Loucy (cell line): Measurements from ENCODE around the gene COLEC11.

ENCODE experiments used
- CTCF ChIP-seq: fragments of 200-600 bp; sonication (generic); conservative IDR thresholded peaks from 2 replicates; pipeline ENCODE4 v1.5.1; 2014; ENCODE audit warnings: mild to moderate bottlenecking, antibody characterized with exemption, low read length
- EZH2phosphoT487 ChIP-seq: fragments of 200-600 bp; IDR thresholded peaks from 2 replicates; pipeline ENCODE4 v1.6.1; 2018; ENCODE audit warnings: antibody characterized with exemption, mild to moderate bottlenecking, moderate library complexity, borderline replicate concordance

DNA sequence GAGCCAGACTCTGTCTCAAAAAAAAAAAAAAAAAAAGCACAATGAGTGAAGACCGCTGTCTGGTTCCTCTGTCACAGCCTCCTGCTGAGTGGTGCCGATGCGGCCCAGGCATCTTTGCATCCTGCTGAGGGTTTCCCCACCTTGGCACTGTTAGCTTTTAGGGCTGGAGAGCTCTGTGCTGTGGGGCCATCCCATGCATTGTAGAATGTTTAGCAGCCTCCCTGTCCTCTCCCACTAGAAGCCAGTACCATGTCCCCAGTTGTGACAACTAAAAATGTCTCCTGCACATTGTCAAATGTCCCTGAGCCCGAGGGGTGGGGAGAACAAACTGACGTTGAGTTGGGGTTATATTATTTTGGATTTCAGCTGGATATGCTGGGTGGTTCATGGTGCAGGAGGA is 7.9 kb upstream of the COLEC11 start:
- TF ChIP-seq EZH2phosphoT487 (no peak), CTCF (no peak)
